PFSK-1 (cell line): Measurements from ENCODE around the gene NPIPB6.

Experiments
- POLR2AphosphoS5 ChIP-seq: IDR thresholded peaks from 2 replicates; pipeline ENCODE4 v1.6.1; 2012; ENCODE audit warnings: low read depth, mild to moderate bottlenecking, control low read depth, low read length, moderate library complexity
- SIN3A ChIP-seq: IDR thresholded peaks from 2 replicates; pipeline ENCODE4 v1.6.1; 2012; ENCODE audit warnings: mild to moderate bottlenecking, low read length, moderate library complexity, borderline replicate concordance; ENCODE audit not compliant: insufficient read depth

- TF ChIP-seq SIN3A, result no peak
- TF ChIP-seq POLR2AphosphoS5, result no peak
Measured at GRCh38 chr16:28297308-28297707, 66.0 kb downstream of the NPIPB6 start.
